ENCODE results near the gene SLC22A23. TPM values are rescaled to one million over a fixed set of nuclear protein-coding genes. Genes with fewer than 3 reads are reported as not detected.

The SLC22A23 gene
- total RNA-seq, 2 experiments from 2014 or later, result 13.4 to 13.6 TPM

- Mint-ChIP-seq H3K36me3 (ENCODE audit: low read depth) (no peaks in the 10 kb centered on the region), H3K27ac (no peak overlapping the region), H3K9me3 (no peaks in the 10 kb centered on the region), H3K27me3 (peaks cover 21% of the 10 kb centered on the region), H3K4me3 (no peak overlapping the region), H3K4me1 (ENCODE audit: low read depth) (no peaks in the 10 kb centered on the region)
- intact Hi-C loops (cut with DNase I, micrococcal nuclease), result no loop called here
- H3K27ac ChIP-seq (ENCODE audit: low read depth in 1 of 2, low read length in 2 of 2), result no peak overlapping the region
- no peaks in the 10 kb centered on the region for H3K9me3 ChIP-seq (ENCODE audit: control insufficient read depth in 1 of 2, insufficient read depth in 1 of 2, low read length in 2 of 2)
- no peak overlapping the region for H3K4me3 ChIP-seq (ENCODE audit: low read length)
- no peak for ATAC-seq (ENCODE audit: poor library complexity)
- DNase-seq, result no peak
- CTCF ChIA-PET, result no interaction called here
- POLR2A ChIA-PET, result no interaction called here
- no peaks in the 10 kb centered on the region for H3K4me1 ChIP-seq (ENCODE audit: insufficient read depth, low read length)
- peaks cover 0 to 2% of the 10 kb centered on the region in 2 experiments for H3K27me3 ChIP-seq (ENCODE audit: control insufficient read depth in 1 of 2, insufficient read depth in 2 of 2, low read length in 2 of 2)
- H3K36me3 ChIP-seq (ENCODE audit: insufficient read depth, low read length), result no peaks in the 10 kb centered on the region
- no peak for TF ChIP-seq CTCF (IDR thresholded peaks at IDR 0.05)
These were observed 43.6 kb upstream of the SLC22A23 start for GRCh38 chr6:3500262-3501014.

- Histone ChIP-seq H3K27me3 (ENCODE audit: control insufficient read depth in 1 of 2, insufficient read depth in 2 of 2, low read length in 2 of 2) (no peaks in the 10 kb centered on the region), H3K36me3 (ENCODE audit: insufficient read depth, low read length) (no peaks in the 10 kb centered on the region), H3K27ac (ENCODE audit: low read depth in 1 of 2, low read length in 2 of 2) (no peak overlapping the region), H3K9me3 (ENCODE audit: control insufficient read depth in 1 of 2, insufficient read depth in 1 of 2, low read length in 2 of 2) (no peaks in the 10 kb centered on the region), H3K4me3 (ENCODE audit: low read length) (no peak overlapping the region), H3K4me1 (ENCODE audit: insufficient read depth, low read length) (no peaks in the 10 kb centered on the region)
- DNase-seq (no peak), ATAC-seq (ENCODE audit: poor library complexity) (no peak)
- ChIA-PET POLR2A (no interaction called here), CTCF (no interaction called here)
- Mint-ChIP-seq H3K4me3 (no peak overlapping the region), H3K27ac (no peak overlapping the region), H3K27me3 (peaks cover 27% of the 10 kb centered on the region), H3K36me3 (ENCODE audit: low read depth) (no peaks in the 10 kb centered on the region), H3K9me3 (no peaks in the 10 kb centered on the region), H3K4me1 (ENCODE audit: low read depth) (no peaks in the 10 kb centered on the region)
- intact Hi-C loops (cut with DNase I, micrococcal nuclease), result no loop called here
- no peak for TF ChIP-seq CTCF (IDR thresholded peaks at IDR 0.05)
These were observed 42.8 kb upstream of the SLC22A23 start for GRCh38 chr6:3499603-3500002.

- Histone ChIP-seq H3K4me3 (ENCODE audit: low read length) (no peak overlapping the region), H3K4me1 (ENCODE audit: insufficient read depth, low read length) (no peaks in the 10 kb centered on the region), H3K27me3 (ENCODE audit: control insufficient read depth in 1 of 2, insufficient read depth in 2 of 2, low read length in 2 of 2) (peaks cover 0 to 6% of the 10 kb centered on the region in 2 experiments), H3K27ac (ENCODE audit: low read depth in 1 of 2, low read length in 2 of 2) (no peak overlapping the region), H3K36me3 (ENCODE audit: insufficient read depth, low read length) (no peaks in the 10 kb centered on the region), H3K9me3 (ENCODE audit: control insufficient read depth in 1 of 2, insufficient read depth in 1 of 2, low read length in 2 of 2) (no peaks in the 10 kb centered on the region)
- ATAC-seq (ENCODE audit: poor library complexity) (no peak), DNase-seq (no peak)
- intact Hi-C loops (cut with DNase I, micrococcal nuclease), result no loop called here
- no peak for TF ChIP-seq CTCF (IDR thresholded peaks at IDR 0.05)
- Mint-ChIP-seq H3K27ac (no peak overlapping the region), H3K36me3 (ENCODE audit: low read depth) (no peaks in the 10 kb centered on the region), H3K4me3 (no peak overlapping the region), H3K27me3 (peaks cover 33% of the 10 kb centered on the region), H3K9me3 (no peaks in the 10 kb centered on the region), H3K4me1 (ENCODE audit: low read depth) (no peaks in the 10 kb centered on the region)
- POLR2A ChIA-PET, result no interaction called here
- CTCF ChIA-PET, result no interaction called here
These were observed 39.5 kb upstream of the SLC22A23 start for GRCh38 chr6:3496395-3496794.
